ENCODE measurements around the gene PDE7B. TPM values are rescaled to one million over a fixed set of nuclear protein-coding genes. Genes with fewer than 3 reads are reported as not detected.

The PDE7B gene
- total RNA-seq, 4 donors from 2014 or later: 15.4 to 28.6 (median 18.8) TPM

DNA sequence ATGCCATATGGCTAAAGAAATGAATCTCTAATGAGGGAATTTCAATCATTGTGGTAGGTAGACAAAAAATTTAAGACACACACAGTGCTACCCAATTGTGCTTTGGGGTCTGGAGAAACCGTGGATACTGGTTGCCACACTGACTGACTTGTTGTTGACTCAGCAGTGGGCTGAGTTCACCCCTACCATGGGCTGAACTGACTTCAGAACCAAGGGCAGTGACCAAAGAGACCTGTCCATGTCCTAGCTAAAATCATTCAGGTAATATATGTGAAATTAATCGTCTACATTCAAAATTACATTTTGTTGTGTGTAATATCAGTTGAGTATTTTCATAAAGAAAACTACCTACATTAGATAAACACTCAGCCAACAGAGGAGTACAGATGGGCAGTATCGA, 131.6 kb downstream of the PDE7B start:
- no peak for TF ChIP-seq CTCF (IDR thresholded peaks at IDR 0.05)
- TF ChIP-seq POLR2A (IDR thresholded peaks at IDR 0.05): no peak
- DNase-seq: no peak
- Histone ChIP-seq H3K4me3 (no peak overlapping the region), H3K9me3 (no peaks in the 10 kb centered on the region), H3K4me1 (no peaks in the 10 kb centered on the region), H3K36me3 (no peaks in the 10 kb centered on the region), H3K27me3 (no peaks in the 10 kb centered on the region), H3K27ac (no peak overlapping the region)
- intact Hi-C loops (cut with DNase I; ENCODE audit: low total_unique reads): no loop called here

GRCh38 chr6:135983718-135984343, 132.3 kb downstream of the PDE7B start:
- no peaks in the 10 kb centered on the region for H3K9me3 ChIP-seq
- no peaks in the 10 kb centered on the region for H3K27me3 ChIP-seq
- H3K27ac ChIP-seq: no peak overlapping the region
- H3K4me1 ChIP-seq: no peaks in the 10 kb centered on the region
- TF ChIP-seq CTCF (IDR thresholded peaks at IDR 0.05) (no peak), POLR2A (IDR thresholded peaks at IDR 0.05) (no peak)
- H3K4me3 ChIP-seq: no peak overlapping the region
- H3K36me3 ChIP-seq: no peaks in the 10 kb centered on the region
- no peak for DNase-seq
- intact Hi-C loops (cut with DNase I; ENCODE audit: low total_unique reads): no loop called here

DNA sequence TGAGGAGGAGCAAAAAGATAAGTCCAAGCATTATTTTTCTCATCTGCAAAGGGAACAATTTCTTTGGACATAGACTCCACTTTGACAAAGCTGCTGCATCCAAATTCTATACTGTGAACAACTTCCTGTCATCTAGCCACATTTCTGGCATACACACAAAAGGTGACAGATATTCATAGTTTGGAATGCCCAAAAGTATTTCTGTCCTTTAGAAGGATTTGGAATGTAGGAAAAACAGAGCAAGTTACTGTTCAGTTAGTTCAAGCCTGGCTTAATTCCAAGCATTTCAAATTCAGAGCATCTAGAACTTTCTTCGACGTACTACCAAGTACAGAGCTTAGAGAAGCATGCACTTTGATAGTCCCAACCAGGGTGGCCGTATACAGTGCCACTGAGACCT, 134.0 kb downstream of the PDE7B start:
- intact Hi-C loops (cut with DNase I; ENCODE audit: low total_unique reads): no loop called here
- no peak for DNase-seq

DNA sequence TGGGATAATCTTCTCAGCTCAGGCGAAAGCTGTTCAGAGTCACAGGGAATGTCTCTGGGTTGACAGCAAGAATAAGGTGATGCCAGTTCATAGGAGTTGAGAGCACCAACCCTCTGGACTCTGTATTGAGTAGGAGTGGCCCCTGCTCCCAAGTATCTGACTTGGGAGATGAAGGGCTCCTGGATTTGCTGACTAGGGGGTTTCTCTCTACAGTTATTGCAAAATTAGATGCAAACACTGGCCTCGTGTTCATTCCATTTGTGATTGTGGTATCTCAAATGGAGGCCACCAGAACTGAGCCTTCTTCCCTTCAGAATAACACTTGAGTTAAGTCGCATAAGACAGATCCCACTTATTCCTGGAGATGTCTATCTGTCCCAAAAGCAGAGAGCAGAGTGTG, 135.7 kb downstream of the PDE7B start:
- no peaks in the 10 kb centered on the region for H3K36me3 ChIP-seq
- intact Hi-C loops (cut with DNase I; ENCODE audit: low total_unique reads): no loop called here
- no peak for TF ChIP-seq CTCF (IDR thresholded peaks at IDR 0.05)
- no peaks in the 10 kb centered on the region for H3K27me3 ChIP-seq
- no peaks in the 10 kb centered on the region for H3K4me1 ChIP-seq
- H3K9me3 ChIP-seq: no peaks in the 10 kb centered on the region
- no peak for DNase-seq
- no peak overlapping the region for H3K27ac ChIP-seq
- H3K4me3 ChIP-seq: no peak overlapping the region

More for the DNA sequence above, 134.0 kb downstream of the PDE7B start:
- Histone ChIP-seq H3K36me3 (no peaks in the 10 kb centered on the region), H3K27me3 (no peaks in the 10 kb centered on the region), H3K27ac (no peak overlapping the region), H3K4me3 (no peak overlapping the region), H3K9me3 (no peaks in the 10 kb centered on the region), H3K4me1 (no peaks in the 10 kb centered on the region)
- TF ChIP-seq POLR2A (IDR thresholded peaks at IDR 0.05): no peak
- TF ChIP-seq CTCF (IDR thresholded peaks at IDR 0.05): no peak

GRCh38 chr6:135990439-135990838, 138.9 kb downstream of the PDE7B start:
- DNase-seq: no peak
- Histone ChIP-seq H3K9me3 (no peaks in the 10 kb centered on the region), H3K27ac (no peak overlapping the region), H3K4me3 (no peak overlapping the region), H3K36me3 (no peaks in the 10 kb centered on the region), H3K27me3 (no peaks in the 10 kb centered on the region), H3K4me1 (no peaks in the 10 kb centered on the region)
- intact Hi-C loops (cut with DNase I; ENCODE audit: low total_unique reads): no loop called here
- no peak for TF ChIP-seq POLR2A (IDR thresholded peaks at IDR 0.05)
- no peak for TF ChIP-seq CTCF (IDR thresholded peaks at IDR 0.05)

All from uterus (tissue), 4 donors.